ENCODE results near the gene UBE2Q2. TPM values are rescaled to one million over a fixed set of nuclear protein-coding genes. Genes with fewer than 3 reads are reported as not detected.

UBE2Q2 gene
- total and polyA plus RNA-seq, 9 of the 15 experiments (the other 6 are each of a cell fraction or from before 2014, with no cell fraction given), result 6.2 to 24.0 (median 16.2) TPM

DNA sequence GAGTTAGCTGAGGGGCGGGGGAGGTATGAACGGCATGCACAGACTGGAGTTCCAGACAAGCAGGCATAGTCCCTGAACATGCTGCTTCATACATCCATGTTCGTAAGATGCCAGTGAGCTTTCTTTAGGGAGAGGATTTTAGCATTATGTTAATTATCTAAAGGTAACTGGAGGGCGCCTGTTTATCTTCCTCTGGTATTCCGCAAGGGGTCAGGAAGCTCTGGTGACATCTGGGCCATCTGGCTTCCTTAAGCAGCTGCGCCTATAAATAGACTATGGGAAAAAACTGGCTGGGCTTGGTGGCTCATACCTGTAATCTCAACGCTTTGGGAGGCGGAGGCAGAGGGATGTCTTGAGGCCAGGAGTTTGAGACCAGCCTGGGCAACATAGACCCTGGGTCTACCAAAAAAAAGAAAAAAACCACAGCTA is 58.9 kb downstream of the UBE2Q2 start:
- POLR2A ChIA-PET, result interaction anchor here (0.5 to 1.8 kb wide), 7 partner anchors 8 to 58 kb away, joined by 3 to 6 read pairs (median 4); partner anchors contain the start of gene UBE2Q2
- H3K9me1 ChIP-seq (ENCODE audit: control insufficient read depth, insufficient read depth, low read length), result no peaks in the 10 kb centered on the region
- H2AFZ ChIP-seq (ENCODE audit: low read depth, low read length), result no peak overlapping the region
- peaks cover 33% of the 10 kb centered on the region for H3K79me2 ChIP-seq (ENCODE audit: control insufficient read depth, insufficient read depth, low read length)
- no TSS peak for BruUV-seq (replicated peaks)
- CTCF ChIA-PET (ENCODE audit: low intra/inter-chr PET ratio), result no interaction called here
- 3% methylated on average over 8 of the region's 8 CpGs for WGBS (ENCODE audit: insufficient coverage, low coverage, missing lambda C conversion rate)
- intact Hi-C loops (cut with micrococcal nuclease), result loop anchor here (2.0 to 5.0 kb wide), 2 partner anchors 59 to 90 kb away; partner anchors contain the start of gene UBE2Q2
- peaks cover 19 to 32% of the 10 kb centered on the region in 2 experiments for H3K4me1 ChIP-seq (replicated peaks in 1 of 2; ENCODE audit: control insufficient read depth in 2 of 2, insufficient read depth in 2 of 2, low read length in 2 of 2)
- no peak overlapping the region; a peak in 2 of 4 replicates for H3K9ac ChIP-seq (ENCODE audit: insufficient read depth in 1 of 2, low read depth in 2 of 2, low read length in 2 of 2)
- peak; percentile 64 for FAIRE-seq
- H4K20me1 ChIP-seq (replicated peaks; ENCODE audit: control insufficient read depth, insufficient read depth, low read length), result no peaks in the 10 kb centered on the region
- H3K27ac ChIP-seq (ENCODE audit: extremely low read depth, low read depth, low read length), result peak overlapping the region; percentile 91; the same call in 2 of the 3 replicates
- H3K4me2 ChIP-seq (ENCODE audit: insufficient read depth, low read length), result peak overlapping the region; percentile 13; the same call in 1 of the 2 replicates
- peak in 2 of 4 experiments; percentile 53 to 86 for DNase-seq (ENCODE audit: extremely low read depth in 1 of 4, low spot score in 3 of 4)
- in situ Hi-C loops (cut with MboI), result no loop called here
- no peak overlapping the region for H3K4me3 ChIP-seq
- H3K9me3 ChIP-seq (replicated peaks; ENCODE audit: control insufficient read depth, insufficient read depth, low read depth, low read length), result no peaks in the 10 kb centered on the region
- ATAC-seq, result peak; percentile 31
- H3K27me3 ChIP-seq (ENCODE audit: control insufficient read depth in 2 of 2, insufficient read depth in 2 of 2, low read length in 2 of 2), result no peaks in the 10 kb centered on the region
- H3K36me3 ChIP-seq (ENCODE audit: control insufficient read depth, insufficient read depth, low read length), result peaks cover 53% of the 10 kb centered on the region
- TF ChIP-seq GABPB1 (CRISPR knock-in tag; IDR thresholded peaks at IDR 0.05), result no peak
- TF ChIP-seq, protein P1, sequence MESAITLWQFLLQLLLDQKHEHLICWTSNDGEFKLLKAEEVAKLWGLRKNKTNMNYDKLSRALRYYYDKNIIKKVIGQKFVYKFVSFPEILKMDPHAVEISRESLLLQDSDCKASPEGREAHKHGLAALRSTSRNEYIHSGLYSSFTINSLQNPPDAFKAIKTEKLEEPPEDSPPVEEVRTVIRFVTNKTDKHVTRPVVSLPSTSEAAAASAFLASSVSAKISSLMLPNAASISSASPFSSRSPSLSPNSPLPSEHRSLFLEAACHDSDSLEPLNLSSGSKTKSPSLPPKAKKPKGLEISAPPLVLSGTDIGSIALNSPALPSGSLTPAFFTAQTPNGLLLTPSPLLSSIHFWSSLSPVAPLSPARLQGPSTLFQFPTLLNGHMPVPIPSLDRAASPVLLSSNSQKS (CRISPR knock-in tag; IDR thresholded peaks at IDR 0.05), result no peak
- TF ChIP-seq, protein P2, sequence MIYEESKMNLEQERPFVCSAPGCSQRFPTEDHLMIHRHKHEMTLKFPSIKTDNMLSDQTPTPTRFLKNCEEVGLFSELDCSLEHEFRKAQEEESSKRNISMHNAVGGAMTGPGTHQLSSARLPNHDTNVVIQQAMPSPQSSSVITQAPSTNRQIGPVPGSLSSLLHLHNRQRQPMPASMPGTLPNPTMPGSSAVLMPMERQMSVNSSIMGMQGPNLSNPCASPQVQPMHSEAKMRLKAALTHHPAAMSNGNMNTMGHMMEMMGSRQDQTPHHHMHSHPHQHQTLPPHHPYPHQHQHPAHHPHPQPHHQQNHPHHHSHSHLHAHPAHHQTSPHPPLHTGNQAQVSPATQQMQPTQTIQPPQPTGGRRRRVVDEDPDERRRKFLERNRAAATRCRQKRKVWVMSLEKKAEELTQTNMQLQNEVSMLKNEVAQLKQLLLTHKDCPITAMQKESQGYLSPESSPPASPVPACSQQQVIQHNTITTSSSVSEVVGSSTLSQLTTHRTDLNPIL (CRISPR knock-in tag; IDR thresholded peaks at IDR 0.05), result no peak
- no peak for TF ChIP-seq BRF1 (IDR thresholded peaks at IDR 0.05; ENCODE audit: borderline replicate concordance, extremely low read depth, insufficient read length)
- TF ChIP-seq, protein P3, sequence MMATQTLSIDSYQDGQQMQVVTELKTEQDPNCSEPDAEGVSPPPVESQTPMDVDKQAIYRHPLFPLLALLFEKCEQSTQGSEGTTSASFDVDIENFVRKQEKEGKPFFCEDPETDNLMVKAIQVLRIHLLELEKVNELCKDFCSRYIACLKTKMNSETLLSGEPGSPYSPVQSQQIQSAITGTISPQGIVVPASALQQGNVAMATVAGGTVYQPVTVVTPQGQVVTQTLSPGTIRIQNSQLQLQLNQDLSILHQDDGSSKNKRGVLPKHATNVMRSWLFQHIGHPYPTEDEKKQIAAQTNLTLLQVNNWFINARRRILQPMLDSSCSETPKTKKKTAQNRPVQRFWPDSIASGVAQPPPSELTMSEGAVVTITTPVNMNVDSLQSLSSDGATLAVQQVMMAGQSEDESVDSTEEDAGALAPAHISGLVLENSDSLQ (IDR thresholded peaks at IDR 0.05), result peak; percentile 37
- no peak for TF ChIP-seq KAT8 (IDR thresholded peaks at IDR 0.05; ENCODE audit: low read depth)
- no peak for TF ChIP-seq ZNF184 (CRISPR knock-in tag; IDR thresholded peaks at IDR 0.05)
- TF ChIP-seq TRIM24 (IDR thresholded peaks at IDR 0.05), result peak; percentile 43 to 56; a peak in 3 of 4 replicates
- TF ChIP-seq SNRNP70 (optimal IDR thresholded peaks at IDR 0.05; ENCODE audit: low read depth, low read length), result no peak
- peak; percentile 54; the same call in 1 of the 2 replicates for TF ChIP-seq EP300 (IDR thresholded peaks at IDR 0.05; ENCODE audit: low read length)
- peak; percentile 79 for TF ChIP-seq ARID1B (IDR thresholded peaks at IDR 0.05)
- TF ChIP-seq FOXJ2 (tag; IDR thresholded peaks at IDR 0.05), result no peak
- TF ChIP-seq, protein P4, sequence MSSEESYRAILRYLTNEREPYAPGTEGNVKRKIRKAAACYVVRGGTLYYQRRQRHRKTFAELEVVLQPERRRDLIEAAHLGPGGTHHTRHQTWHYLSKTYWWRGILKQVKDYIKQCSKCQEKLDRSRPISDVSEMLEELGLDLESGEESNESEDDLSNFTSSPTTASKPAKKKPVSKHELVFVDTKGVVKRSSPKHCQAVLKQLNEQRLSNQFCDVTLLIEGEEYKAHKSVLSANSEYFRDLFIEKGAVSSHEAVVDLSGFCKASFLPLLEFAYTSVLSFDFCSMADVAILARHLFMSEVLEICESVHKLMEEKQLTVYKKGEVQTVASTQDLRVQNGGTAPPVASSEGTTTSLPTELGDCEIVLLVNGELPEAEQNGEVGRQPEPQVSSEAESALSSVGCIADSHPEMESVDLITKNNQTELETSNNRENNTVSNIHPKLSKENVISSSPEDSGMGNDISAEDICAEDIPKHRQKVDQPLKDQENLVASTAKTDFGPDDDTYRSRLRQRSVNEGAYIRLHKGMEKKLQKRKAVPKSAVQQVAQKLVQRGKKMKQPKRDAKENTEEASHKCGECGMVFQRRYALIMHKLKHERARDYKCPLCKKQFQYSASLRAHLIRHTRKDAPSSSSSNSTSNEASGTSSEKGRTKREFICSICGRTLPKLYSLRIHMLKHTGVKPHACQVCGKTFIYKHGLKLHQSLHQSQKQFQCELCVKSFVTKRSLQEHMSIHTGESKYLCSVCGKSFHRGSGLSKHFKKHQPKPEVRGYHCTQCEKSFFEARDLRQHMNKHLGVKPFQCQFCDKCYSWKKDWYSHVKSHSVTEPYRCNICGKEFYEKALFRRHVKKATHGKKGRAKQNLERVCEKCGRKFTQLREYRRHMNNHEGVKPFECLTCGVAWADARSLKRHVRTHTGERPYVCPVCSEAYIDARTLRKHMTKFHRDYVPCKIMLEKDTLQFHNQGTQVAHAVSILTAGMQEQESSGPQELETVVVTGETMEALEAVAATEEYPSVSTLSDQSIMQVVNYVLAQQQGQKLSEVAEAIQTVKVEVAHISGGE (CRISPR knock-in tag; IDR thresholded peaks at IDR 0.05), result no peak; a peak in 1 of 6 replicates
- no peak for TF ChIP-seq SNIP1 (IDR thresholded peaks at IDR 0.05; ENCODE audit: low read depth)
- no peak; the same call in 1 of the 2 replicates for TF ChIP-seq ZEB2 (IDR thresholded peaks at IDR 0.05)
- no peak for TF ChIP-seq BACH1 (tag; IDR thresholded peaks at IDR 0.05)
- TF ChIP-seq MEF2D (tag; conservative IDR thresholded peaks at IDR 0.05; ENCODE audit: low read depth), result peak; percentile 96

Data from K562 (cell line).